HFF-Myc (cell line): ENCODE data around the gene ZBTB24.
"Not testable (repeated sequence)": the region's sequence is repeated elsewhere in the genome, so short reads cannot be mapped to it uniquely, and the experiment has no call there.

ENCODE experiments used
- DNase-seq: peaks from one replicate; pipeline ENCODE4 v3.0.0-alpha.2; 2011; ENCODE audit warnings: low read depth; ENCODE audit errors: extremely low read depth
- H3K4me3 ChIP-seq: replicated peaks from 2 replicates; pipeline ENCODE4 v1.5.1; 2011; ENCODE audit warnings: low read depth, mild to moderate bottlenecking, control low read depth, low read length
- TF ChIP-seq, protein P1 (sequence below): IDR thresholded peaks from 2 replicates; pipeline ENCODE4 v1.5.1; 2012; ENCODE audit warnings: mild to moderate bottlenecking, low read depth, low read length, control low read depth; ENCODE audit errors: missing control alignments

ZBTB24 gene

DNA sequence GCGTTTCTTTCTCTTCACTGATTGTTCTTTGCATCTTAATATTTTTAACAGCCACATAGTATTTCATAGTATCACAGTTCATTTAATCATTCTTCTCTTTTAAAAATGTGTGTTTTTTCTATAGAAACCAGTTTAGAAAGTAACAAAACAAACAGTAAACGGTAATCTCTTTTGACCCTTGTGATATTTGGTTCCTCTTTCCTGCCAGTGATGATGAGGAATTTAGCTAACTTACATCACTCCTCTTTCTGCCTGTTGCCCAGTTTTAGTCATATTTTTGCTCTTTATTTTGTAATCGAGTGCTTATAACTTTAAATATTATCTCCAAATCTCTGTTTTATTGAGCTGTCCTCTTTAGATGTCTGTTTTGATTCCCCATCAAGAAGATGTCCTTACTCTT, 38.1 kb upstream of the ZBTB24 start:
- H3K4me3 ChIP-seq: no peak overlapping the region
- TF ChIP-seq, protein P1, sequence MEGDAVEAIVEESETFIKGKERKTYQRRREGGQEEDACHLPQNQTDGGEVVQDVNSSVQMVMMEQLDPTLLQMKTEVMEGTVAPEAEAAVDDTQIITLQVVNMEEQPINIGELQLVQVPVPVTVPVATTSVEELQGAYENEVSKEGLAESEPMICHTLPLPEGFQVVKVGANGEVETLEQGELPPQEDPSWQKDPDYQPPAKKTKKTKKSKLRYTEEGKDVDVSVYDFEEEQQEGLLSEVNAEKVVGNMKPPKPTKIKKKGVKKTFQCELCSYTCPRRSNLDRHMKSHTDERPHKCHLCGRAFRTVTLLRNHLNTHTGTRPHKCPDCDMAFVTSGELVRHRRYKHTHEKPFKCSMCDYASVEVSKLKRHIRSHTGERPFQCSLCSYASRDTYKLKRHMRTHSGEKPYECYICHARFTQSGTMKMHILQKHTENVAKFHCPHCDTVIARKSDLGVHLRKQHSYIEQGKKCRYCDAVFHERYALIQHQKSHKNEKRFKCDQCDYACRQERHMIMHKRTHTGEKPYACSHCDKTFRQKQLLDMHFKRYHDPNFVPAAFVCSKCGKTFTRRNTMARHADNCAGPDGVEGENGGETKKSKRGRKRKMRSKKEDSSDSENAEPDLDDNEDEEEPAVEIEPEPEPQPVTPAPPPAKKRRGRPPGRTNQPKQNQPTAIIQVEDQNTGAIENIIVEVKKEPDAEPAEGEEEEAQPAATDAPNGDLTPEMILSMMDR: no peak
- DNase-seq: no peak

DNA sequence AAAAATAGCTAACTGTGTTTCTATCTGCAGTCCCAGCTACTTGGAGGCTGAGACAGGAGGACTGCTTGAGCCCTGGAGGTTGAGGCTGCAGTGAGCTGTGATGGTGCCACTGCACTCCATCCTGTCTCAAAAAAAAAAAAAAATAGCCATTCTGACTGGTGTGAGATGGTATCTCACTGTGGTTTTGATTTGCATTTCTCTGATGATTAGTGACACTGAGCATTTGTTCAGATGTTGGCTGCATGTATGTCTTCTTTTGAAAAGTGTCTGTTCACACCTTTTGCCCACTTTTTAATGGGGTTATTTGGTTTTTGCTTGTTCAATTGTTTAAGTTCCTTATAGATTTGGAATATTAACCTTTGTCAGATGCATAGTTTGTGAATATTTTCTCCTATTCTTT, 36.6 kb upstream of the ZBTB24 start:
- not testable (repeated sequence) for H3K4me3 ChIP-seq, DNase-seq

DNA sequence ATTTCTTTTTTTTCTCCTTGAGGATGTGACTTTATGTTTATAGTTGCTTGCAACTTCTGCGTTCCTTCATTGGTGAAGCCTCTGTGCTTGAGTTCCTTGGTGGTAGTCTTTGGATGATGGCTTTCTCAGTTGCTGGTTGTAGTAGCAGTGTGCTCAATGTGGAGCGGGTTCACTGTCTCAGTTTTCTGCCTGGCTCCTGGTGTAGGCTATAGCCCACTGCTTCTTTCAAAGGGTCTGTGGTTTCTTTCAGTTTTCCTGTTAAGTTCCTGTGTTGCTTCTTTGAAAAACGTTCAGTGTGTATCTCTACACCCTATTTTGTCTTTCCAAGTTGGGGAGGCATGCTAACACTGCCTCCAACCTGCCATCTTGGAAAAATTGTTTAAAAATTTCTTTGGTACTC, 33.9 kb upstream of the ZBTB24 start:
- no peak for DNase-seq
- TF ChIP-seq, protein P1: no peak
- H3K4me3 ChIP-seq: no peak overlapping the region

DNA sequence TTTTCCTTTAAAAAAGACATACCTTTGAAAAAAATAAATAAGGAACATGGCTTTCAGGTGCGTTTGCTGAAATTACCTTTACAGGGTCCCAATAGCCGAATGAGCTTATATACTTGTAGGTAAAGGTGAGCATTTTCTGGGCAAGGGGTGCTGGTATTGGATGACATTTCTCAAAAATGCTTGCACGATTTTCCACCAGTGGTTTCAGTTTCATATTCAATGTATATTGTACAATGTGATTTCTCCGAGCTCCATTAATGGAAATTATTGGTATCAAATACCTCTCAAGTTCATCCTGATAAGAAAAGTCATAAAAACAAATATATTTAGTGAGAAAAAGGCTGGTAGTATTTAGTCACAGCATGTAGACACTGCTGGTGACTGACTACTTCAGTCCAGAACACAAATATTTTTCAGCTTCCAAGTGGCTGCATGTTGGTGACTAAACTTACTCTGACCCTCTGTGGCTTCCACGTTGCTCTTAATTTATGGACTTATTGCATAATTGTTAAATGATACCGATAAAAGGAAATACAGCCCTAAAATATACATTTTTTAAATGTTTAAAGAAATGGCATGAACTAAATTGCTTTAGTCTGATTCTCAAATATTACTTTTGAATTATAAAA, 32.9 kb upstream of the ZBTB24 start:
- TF ChIP-seq, protein P1: no peak
- DNase-seq: no peak
- no peak overlapping the region for H3K4me3 ChIP-seq

DNA sequence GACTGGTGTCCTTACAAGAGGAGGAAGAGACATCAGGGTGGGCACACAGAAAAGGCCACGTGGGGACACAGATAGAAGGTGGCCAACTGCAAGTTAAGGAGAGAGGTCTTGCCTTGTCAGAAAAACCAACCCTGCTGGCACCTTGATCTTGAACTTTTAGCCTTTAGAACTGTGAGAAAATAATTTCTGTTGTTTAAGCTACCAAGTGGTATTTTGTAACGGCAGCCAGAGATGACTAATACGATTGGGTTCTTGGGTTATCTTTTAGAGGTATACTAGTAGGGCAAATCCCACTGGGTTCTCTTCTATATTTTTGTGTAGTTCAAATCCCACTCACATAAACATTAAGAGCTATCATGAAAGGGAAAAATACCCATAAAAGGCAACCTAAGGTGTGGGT, 31.9 kb upstream of the ZBTB24 start:
- no peak overlapping the region for H3K4me3 ChIP-seq
- DNase-seq: no peak
- TF ChIP-seq, protein P1: no peak

DNA sequence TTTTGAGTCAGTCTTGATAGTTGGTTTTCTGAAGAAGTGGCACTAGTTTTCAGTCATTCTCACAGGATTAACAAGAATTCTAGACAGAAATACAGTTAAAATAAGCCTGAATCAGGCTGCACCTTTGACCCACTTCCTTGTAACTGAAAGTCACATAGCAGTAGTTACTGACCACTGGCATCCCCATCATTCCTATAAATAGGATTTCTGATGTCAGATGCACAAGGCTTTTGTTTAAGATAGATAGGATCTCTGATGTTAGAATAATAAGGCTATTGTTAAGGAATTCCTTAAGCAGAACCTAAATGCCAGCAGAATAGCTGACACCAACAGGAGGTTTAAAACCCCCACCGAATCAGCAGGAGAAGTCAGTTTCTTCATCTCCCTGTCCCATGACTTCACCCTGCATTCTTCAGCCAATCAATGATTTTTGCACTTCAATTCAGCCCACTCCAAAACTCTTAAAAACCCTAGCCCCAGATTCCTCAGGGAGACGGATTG, 30.6 kb upstream of the ZBTB24 start:
- H3K4me3 ChIP-seq: no peak overlapping the region
- TF ChIP-seq, protein P1: no peak
- DNase-seq: no peak

DNA sequence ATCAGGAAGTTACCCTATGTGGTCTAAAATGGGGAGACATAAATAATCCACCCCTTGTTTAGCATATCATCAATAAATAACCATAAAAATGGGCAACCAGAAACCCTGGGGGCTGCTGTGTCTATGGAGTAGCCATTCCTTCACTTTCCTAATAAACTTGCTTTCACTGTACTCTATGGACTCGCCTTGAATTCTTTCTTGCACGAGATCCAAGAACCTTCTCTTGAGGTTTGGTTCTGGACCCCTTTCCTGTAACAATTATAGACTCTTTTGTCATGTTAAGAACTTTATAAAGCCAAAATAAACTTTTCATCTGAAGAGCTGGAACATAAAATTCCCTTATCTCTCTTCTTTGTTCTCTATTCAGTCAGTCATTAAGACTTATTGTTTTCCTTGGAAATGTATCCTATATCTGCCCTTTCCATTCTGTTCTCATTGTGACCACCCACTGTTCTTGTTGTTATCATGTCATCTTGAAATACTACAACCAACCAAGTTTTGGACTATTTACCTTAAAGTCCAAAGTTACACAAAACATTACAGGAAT, 29.3 kb upstream of the ZBTB24 start:
- DNase-seq: no peak
- H3K4me3 ChIP-seq: no peak overlapping the region
- TF ChIP-seq, protein P1: no peak
